Measurements from ENCODE around the gene RPP25.

RPP25 gene

DNA sequence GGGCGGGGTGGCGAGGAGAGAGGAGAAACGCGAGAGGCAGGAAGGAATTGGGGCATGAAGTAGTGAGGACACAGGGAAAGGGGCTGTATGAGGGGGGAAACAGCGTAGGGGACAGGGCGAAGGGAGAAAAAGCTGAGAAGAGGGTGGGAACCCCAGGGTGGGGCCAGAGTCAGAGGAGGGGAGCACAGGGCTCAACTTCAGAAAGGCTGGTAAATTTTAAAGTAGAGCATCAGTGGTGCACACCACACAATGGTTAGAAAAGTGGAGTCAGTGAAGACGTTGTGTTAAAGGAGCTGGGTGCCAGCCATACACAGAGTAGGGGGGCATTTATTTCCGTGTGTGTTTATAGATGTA, 3.0 kb upstream of the RPP25 start:
- DNase-seq (ENCODE audit: low read depth): no peak
- H3K4me3 ChIP-seq (ENCODE audit: low read length): peak overlapping the region; percentile 69
- TF ChIP-seq, protein P1, sequence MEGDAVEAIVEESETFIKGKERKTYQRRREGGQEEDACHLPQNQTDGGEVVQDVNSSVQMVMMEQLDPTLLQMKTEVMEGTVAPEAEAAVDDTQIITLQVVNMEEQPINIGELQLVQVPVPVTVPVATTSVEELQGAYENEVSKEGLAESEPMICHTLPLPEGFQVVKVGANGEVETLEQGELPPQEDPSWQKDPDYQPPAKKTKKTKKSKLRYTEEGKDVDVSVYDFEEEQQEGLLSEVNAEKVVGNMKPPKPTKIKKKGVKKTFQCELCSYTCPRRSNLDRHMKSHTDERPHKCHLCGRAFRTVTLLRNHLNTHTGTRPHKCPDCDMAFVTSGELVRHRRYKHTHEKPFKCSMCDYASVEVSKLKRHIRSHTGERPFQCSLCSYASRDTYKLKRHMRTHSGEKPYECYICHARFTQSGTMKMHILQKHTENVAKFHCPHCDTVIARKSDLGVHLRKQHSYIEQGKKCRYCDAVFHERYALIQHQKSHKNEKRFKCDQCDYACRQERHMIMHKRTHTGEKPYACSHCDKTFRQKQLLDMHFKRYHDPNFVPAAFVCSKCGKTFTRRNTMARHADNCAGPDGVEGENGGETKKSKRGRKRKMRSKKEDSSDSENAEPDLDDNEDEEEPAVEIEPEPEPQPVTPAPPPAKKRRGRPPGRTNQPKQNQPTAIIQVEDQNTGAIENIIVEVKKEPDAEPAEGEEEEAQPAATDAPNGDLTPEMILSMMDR (conservative IDR thresholded peaks at IDR 0.05; ENCODE audit: low read length): no peak

- TF ChIP-seq, protein P1 (conservative IDR thresholded peaks at IDR 0.05; ENCODE audit: low read length): no peak
- no peak for DNase-seq (ENCODE audit: low read depth)
- H3K4me3 ChIP-seq (ENCODE audit: low read length): peak overlapping the region; percentile 69
Observed at GRCh38 chr15:74958908-74959585, 2.5 kb upstream of the RPP25 start.

- H3K4me3 ChIP-seq (ENCODE audit: low read length): peak overlapping the region; percentile 69
- DNase-seq (ENCODE audit: low read depth): peak; percentile 60
- TF ChIP-seq, protein P1 (conservative IDR thresholded peaks at IDR 0.05; ENCODE audit: low read length): peak; percentile 37
Observed at GRCh38 chr15:74958320-74958907, 1.8 kb upstream of the RPP25 start.

DNA sequence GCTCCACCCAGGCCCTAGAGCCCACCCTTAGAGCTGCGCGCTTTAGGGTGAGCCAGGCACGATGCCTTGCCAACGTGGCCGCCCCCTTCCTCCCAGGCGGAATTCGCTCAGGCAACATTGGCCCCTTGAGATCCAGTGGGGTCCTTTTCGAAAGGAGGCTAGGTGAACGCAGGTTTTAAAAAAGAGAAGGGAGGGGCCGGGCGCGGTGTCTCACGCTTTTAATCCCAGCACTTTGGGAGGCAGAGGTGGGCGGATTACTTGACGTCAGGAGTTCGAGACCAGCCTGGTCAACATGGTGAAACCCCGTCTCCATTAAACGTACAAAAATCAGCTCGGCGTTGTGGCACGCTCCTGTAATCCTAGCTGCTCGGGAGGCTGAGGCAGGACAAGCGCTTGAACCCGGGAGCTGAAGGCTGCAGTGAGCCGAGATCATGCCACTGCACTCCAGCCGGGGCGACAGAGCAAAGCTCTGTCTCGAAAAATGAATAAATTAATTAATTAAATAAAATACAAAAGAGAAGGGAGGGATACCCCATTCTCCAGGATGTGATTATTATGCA, 984 bp upstream of the RPP25 start:
- DNase-seq (ENCODE audit: low read depth): peak; percentile 16
- TF ChIP-seq, protein P1 (conservative IDR thresholded peaks at IDR 0.05; ENCODE audit: low read length): no peak

DNA sequence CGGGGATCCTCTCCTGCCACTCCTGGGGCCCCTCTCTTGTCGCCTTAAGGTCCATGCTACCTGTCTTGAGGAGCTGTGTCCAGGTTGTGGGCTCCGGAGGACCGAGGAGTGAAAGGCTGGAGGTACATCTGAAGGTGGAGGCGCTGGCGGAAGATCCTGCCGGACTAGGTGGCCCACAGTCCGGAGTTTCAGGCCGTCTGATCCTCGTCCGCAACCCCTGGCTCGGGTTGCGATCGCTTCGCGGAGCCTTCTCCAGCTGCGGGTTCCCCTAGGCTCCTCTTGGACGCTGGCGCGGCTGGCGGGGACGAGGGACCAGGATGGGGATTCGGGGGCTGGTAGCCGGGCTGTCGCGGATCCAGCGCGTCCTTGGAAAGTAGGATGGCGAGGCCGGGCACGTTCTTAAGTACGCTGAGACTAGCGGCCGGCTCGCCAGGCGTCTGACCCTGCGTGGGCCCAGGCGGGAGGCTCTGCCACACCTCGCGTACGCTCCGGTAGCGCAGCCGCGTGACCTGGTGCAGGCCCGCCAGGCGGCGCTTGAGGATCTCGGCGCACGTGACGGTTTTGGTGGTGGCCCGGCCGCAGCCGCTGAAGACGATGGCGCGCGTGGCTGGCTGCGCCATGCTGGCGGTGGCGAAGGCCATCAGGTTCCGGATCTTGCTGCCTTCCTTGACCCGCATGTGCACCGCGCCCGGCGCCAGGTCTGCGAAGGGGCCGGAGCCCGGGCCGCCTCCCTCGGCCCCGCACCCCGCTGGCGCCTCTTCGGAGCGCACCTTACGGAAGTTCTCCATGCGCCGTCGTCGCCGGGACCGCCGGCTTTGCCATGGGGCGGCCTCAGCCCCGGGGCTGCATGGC, 550 bp downstream of the RPP25 start:
- TF ChIP-seq, protein P1 (conservative IDR thresholded peaks at IDR 0.05; ENCODE audit: low read length): peak; percentile 42
- H3K4me3 ChIP-seq (ENCODE audit: low read length): peak overlapping the region; percentile 69
- peak; percentile 62 for DNase-seq (ENCODE audit: low read depth)

More for the DNA sequence above, 984 bp upstream of the RPP25 start:
- peak overlapping the region; percentile 69 for H3K4me3 ChIP-seq (ENCODE audit: low read length)

- H3K4me3 ChIP-seq (ENCODE audit: low read length): no peak overlapping the region
- no peak for DNase-seq (ENCODE audit: low read depth)
- TF ChIP-seq, protein P1 (conservative IDR thresholded peaks at IDR 0.05; ENCODE audit: low read length): no peak
Observed at GRCh38 chr15:74955017-74955416, 1.6 kb downstream of the RPP25 start.
